Loucy (cell line): ENCODE data around the gene ST6GALNAC4.

Experiments
- EZH2phosphoT487 ChIP-seq: fragments of 200-600 bp; IDR thresholded peaks from 2 replicates; pipeline ENCODE4 v1.6.1; 2018; ENCODE audit warnings: antibody characterized with exemption, mild to moderate bottlenecking, moderate library complexity, borderline replicate concordance
- TF ChIP-seq, protein P1 (sequence below): fragments of 200-600 bp; sonication (generic); conservative IDR thresholded peaks from 2 replicates; pipeline ENCODE4 v1.5.1; 2014; ENCODE audit warnings: mild to moderate bottlenecking, antibody characterized with exemption, low read length

GRCh38 chr9:127949827-127950512 is 33.1 kb upstream of the ST6GALNAC4 start:
- TF ChIP-seq, protein P1, sequence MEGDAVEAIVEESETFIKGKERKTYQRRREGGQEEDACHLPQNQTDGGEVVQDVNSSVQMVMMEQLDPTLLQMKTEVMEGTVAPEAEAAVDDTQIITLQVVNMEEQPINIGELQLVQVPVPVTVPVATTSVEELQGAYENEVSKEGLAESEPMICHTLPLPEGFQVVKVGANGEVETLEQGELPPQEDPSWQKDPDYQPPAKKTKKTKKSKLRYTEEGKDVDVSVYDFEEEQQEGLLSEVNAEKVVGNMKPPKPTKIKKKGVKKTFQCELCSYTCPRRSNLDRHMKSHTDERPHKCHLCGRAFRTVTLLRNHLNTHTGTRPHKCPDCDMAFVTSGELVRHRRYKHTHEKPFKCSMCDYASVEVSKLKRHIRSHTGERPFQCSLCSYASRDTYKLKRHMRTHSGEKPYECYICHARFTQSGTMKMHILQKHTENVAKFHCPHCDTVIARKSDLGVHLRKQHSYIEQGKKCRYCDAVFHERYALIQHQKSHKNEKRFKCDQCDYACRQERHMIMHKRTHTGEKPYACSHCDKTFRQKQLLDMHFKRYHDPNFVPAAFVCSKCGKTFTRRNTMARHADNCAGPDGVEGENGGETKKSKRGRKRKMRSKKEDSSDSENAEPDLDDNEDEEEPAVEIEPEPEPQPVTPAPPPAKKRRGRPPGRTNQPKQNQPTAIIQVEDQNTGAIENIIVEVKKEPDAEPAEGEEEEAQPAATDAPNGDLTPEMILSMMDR: no peak
- TF ChIP-seq EZH2phosphoT487: no peak
